ENCODE results near the gene PDGFB.
A peak's percentile ranks its signal among the peaks of the same experiment; 100 is the strongest.

PDGFB gene

GRCh38 chr22:39208013-39208680, 36.6 kb downstream of the PDGFB start:
- in situ Hi-C loops (cut with MboI; ENCODE audit: low sequenced_read_pairs, unreplicated experiment) = no loop called here
- TF ChIP-seq CTCF (IDR thresholded peaks at IDR 0.05; ENCODE audit: borderline replicate concordance, control extremely low read depth, extremely low read depth, insufficient read depth, missing control alignments) = no peak
- peak; percentile 8 for DNase-seq (ENCODE audit: low spot score)

GRCh38 chr22:39207141-39208012, 37.4 kb downstream of the PDGFB start:
- peak; percentile 20 for DNase-seq (ENCODE audit: low spot score)
- TF ChIP-seq CTCF (IDR thresholded peaks at IDR 0.05; ENCODE audit: borderline replicate concordance, control extremely low read depth, extremely low read depth, insufficient read depth, missing control alignments) = no peak
- in situ Hi-C loops (cut with MboI; ENCODE audit: low sequenced_read_pairs, unreplicated experiment) = no loop called here

- TF ChIP-seq CTCF (IDR thresholded peaks at IDR 0.05; ENCODE audit: borderline replicate concordance, control extremely low read depth, extremely low read depth, insufficient read depth, missing control alignments) = no peak
- peak; percentile 8 for DNase-seq (ENCODE audit: low spot score)
- in situ Hi-C loops (cut with MboI; ENCODE audit: low sequenced_read_pairs, unreplicated experiment) = no loop called here
These were observed 38.3 kb downstream of the PDGFB start for GRCh38 chr22:39206491-39206890.

GRCh38 chr22:39205344-39206021, 39.3 kb downstream of the PDGFB start:
- TF ChIP-seq CTCF (IDR thresholded peaks at IDR 0.05; ENCODE audit: borderline replicate concordance, control extremely low read depth, extremely low read depth, insufficient read depth, missing control alignments) = no peak
- peak; percentile 63 for DNase-seq (ENCODE audit: low spot score)
- in situ Hi-C loops (cut with MboI; ENCODE audit: low sequenced_read_pairs, unreplicated experiment) = no loop called here

- no peak for DNase-seq (ENCODE audit: low spot score)
- in situ Hi-C loops (cut with MboI; ENCODE audit: low sequenced_read_pairs, unreplicated experiment) = no loop called here
- TF ChIP-seq CTCF (IDR thresholded peaks at IDR 0.05; ENCODE audit: borderline replicate concordance, control extremely low read depth, extremely low read depth, insufficient read depth, missing control alignments) = no peak
These were observed 40.6 kb downstream of the PDGFB start for GRCh38 chr22:39204216-39204615.

GRCh38 chr22:39197578-39197977, 47.2 kb downstream of the PDGFB start:
- DNase-seq (ENCODE audit: low spot score) = no peak
- TF ChIP-seq CTCF (IDR thresholded peaks at IDR 0.05; ENCODE audit: borderline replicate concordance, control extremely low read depth, extremely low read depth, insufficient read depth, missing control alignments) = no peak
- in situ Hi-C loops (cut with MboI; ENCODE audit: low sequenced_read_pairs, unreplicated experiment) = no loop called here

All from GM13976 (cell line).